D721Med (cell line): ENCODE data around the gene OBSCN.

ENCODE experiments used
- DNase-seq: peaks from one replicate; pipeline ENCODE4 v3.0.0; 2011; ENCODE audit warnings: low spot score; ENCODE audit not compliant: insufficient read length
- FAIRE-seq: peaks from 2 replicates; lab custom pipeline; 2011; peaks lifted over from hg19 to GRCh38; lab: Jason Lieb, UNC
- TF ChIP-seq, protein P1 (sequence below): IDR thresholded peaks from 2 replicates; pipeline ENCODE4 v1.5.1; 2012; ENCODE audit warnings: mild to moderate bottlenecking, control low read depth; ENCODE audit not compliant: insufficient read depth; ENCODE audit errors: missing control alignments

Gene OBSCN

DNA sequence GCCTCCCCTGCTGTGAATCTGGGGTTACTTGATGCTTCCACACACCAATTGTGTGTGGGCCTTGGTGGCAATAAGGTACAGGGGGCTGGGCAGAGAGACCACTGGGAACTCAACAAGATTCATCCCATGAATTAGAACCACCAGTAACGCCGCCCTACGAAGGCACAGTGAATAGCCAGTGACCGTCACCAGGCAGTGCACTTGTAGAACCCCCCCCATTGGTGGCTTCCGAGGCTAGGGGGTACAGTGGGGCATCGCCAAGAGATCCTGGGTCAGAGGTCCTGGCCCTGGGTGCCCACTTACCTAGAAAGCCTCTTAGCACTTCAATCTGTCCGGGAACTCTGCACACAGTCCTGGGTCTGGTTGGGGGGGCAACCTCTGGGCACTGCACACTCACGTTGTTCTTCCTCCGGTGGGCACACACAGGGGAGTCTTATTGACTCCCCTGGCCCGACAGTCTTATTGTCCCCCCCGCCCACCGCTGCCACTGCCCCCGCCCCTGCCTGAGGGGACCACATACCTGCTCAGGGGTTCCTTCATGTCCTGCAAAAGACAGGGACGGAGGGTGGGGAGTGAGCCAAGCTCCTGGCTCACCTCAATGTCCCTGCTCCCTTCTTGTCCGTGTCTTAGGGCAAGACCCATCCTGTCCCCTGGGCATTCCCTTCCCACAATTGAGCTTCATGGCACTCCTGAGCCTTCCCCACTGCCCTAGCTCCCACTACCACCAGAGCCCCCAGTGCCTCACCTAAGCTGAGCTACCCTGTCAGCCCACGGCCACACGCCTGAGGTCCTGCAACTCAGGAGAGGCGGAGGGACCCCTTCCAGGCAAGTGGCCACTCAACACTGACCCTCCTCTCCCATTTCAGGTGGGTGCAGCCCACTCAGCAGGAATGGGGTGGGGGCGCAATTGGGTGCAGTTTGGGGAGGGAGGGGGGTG is 201.3 kb downstream of the OBSCN start:
- DNase-seq (no peak), FAIRE-seq (no peak)
- TF ChIP-seq, protein P1, sequence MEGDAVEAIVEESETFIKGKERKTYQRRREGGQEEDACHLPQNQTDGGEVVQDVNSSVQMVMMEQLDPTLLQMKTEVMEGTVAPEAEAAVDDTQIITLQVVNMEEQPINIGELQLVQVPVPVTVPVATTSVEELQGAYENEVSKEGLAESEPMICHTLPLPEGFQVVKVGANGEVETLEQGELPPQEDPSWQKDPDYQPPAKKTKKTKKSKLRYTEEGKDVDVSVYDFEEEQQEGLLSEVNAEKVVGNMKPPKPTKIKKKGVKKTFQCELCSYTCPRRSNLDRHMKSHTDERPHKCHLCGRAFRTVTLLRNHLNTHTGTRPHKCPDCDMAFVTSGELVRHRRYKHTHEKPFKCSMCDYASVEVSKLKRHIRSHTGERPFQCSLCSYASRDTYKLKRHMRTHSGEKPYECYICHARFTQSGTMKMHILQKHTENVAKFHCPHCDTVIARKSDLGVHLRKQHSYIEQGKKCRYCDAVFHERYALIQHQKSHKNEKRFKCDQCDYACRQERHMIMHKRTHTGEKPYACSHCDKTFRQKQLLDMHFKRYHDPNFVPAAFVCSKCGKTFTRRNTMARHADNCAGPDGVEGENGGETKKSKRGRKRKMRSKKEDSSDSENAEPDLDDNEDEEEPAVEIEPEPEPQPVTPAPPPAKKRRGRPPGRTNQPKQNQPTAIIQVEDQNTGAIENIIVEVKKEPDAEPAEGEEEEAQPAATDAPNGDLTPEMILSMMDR: no peak

DNA sequence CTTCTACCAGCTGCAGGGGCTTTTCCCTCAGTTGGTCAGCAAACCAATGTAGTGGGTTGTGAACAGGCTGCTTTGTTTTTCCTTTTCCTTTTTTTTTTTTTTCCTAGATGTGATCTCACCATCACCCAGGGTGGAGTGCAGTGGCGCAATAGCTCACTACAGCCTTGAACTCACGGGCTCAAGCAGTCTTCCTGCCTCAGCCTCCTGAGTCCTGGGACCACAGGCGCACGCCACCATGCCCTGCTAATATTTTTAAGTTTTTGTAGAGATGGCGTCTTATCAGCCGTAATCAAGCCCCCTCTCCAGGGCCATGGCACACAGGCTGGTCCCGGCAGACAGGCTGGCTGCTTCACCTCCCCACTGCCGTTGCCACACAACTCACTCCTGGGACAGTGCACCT is 202.2 kb downstream of the OBSCN start:
- no peak for FAIRE-seq
- TF ChIP-seq, protein P1: no peak
- no peak for DNase-seq

DNA sequence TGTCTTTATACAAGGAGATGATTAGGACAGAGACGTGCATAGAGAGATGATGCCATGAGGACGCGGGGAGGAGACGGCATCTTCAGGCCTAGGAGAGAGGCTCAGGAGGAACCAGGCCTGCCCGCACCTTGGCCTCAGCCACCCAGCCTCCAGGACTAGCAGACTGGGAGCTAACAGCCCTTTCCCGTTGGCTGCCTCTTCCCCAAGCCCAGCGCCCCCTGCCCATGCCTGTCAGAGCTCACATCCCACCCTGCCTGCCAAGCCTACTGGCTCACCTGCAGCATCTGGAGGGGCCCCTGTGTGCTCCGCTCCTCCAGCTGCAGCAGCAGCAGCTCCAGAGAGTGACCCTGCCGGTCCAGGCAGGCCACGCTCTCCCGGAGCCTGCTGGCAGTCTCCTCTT is 202.8 kb downstream of the OBSCN start:
- TF ChIP-seq, protein P1: no peak
- DNase-seq: no peak
- FAIRE-seq: no peak

DNA sequence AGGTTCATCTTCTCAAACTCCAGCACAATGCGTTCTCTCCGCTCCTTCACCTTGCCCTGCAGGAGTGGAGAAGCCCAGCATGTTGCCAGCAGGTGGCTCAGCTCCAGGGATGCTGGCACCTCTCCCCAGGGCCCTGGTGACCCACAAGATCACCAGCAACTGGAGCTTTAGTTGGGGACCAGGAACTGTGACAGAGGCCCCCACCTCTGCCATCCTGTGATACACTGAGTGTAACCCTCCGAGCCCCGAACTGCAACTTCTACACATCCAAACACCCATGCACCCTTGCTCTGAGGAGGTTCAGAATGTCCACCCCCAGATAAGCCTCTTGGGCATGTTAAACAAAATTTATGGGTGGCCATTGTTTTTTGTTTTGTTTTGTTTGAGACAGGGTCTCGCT is 203.3 kb downstream of the OBSCN start:
- TF ChIP-seq, protein P1: no peak
- no peak for DNase-seq

DNA sequence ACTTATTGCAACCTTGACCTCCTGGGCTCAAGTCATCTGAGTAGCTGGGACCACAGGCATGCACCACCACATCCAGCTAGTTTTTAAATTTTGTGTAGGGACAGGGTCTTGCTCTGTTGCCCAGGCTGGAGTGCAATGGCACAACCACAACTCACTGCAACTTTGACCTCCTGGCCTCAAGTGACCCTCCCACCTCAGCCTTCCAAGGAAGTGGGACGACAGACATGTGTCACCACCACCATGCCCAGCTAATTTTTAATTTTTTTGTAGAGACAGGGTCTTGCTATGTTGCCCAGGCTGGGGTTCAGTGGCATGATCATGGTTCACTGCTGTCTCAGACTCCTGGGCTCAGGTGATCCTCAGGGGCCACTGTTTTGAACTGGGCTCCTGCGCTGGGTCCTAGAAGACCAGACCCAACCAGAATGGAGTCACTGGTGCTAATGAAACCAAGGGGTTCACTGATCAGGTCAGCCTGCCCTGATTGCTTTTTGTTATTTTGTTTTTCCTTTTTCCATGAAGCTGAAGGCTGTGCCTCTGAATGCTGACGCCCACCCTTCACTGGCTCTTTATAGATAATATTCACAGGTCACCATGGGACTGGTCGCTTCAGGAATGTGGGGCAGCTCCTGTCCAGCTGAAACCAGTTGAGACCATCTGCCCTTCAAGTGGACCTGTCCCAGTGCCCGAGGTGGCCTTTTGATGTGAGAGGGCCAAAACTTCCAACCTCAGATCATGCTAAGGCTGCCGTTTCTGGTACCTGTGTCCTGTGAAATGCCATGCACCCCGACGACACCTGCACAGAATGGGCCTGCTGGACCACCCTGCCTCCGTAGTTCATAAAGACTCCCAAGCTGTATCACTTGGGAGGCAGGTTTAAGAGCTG is 203.9 kb downstream of the OBSCN start:
- TF ChIP-seq, protein P1: no peak
- no peak for FAIRE-seq

More for the DNA sequence above, 203.3 kb downstream of the OBSCN start:
- no peak for FAIRE-seq

DNA sequence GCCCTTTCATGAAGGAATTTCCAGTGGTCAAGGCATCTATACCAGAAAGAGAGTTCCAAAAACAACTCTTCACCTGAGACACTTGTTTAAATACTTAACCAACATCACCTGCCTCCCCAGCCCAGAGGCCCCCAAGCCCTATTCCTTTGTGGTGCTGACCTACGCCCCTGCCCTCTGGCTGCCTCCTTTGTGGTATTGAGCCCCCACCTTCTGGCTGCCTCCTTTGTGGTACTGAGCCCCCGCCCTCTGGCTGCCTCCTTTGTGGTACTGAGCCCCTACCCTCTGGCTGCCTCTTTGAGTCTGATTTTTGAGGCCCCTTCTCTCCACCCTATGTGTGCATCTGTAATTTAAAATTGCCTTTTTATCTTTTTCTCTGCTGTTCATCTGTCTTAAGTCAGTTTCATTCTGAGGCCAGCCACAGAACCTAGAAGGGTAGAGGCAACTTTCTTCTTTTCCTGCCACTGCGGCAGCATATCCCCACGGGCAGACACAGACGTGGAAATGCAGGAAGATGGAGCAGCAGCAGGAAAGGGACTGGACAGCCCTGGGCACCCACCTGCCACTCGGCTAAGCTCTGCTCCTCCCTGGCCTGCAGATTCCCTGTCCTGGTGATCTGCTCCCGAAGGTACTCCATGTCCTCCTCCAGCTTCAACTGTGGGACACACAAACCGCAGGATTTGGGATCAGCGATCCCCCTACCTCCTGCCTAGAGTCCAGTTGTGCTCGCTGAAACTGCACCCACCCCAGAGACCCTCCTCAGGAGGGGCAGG is 205.6 kb downstream of the OBSCN start:
- no peak for FAIRE-seq
- DNase-seq: no peak
- TF ChIP-seq, protein P1: no peak

More for the DNA sequence above, 203.9 kb downstream of the OBSCN start:
- DNase-seq: no peak
